ENCODE measurements around the gene TNFAIP3. TPM values are rescaled to one million over a fixed set of nuclear protein-coding genes. Genes with fewer than 3 reads are reported as not detected.

Gene TNFAIP3
- total RNA-seq, 1 donor from 2014 or later = 3.6 TPM

- no peaks in the 10 kb centered on the region for H3K36me3 Mint-ChIP-seq (ENCODE audit: insufficient read depth)
- peaks cover 13% of the 10 kb centered on the region for H3K4me1 Mint-ChIP-seq (ENCODE audit: low read depth)
- H3K27ac Mint-ChIP-seq = no peak overlapping the region
- TF ChIP-seq CTCF (IDR thresholded peaks at IDR 0.05; ENCODE audit: unreplicated experiment) = no peak
- no peaks in the 10 kb centered on the region for H3K9me3 Mint-ChIP-seq (ENCODE audit: low read depth)
- H3K4me3 Mint-ChIP-seq (ENCODE audit: low read depth) = no peak overlapping the region
- no peaks in the 10 kb centered on the region for H3K27me3 Mint-ChIP-seq
- DNase-seq (ENCODE audit: low spot score, unreplicated experiment) = no peak
Measured at GRCh38 chr6:137900815-137901214, 33.8 kb downstream of the TNFAIP3 start.

GRCh38 chr6:137901454-137901853 is 34.4 kb downstream of the TNFAIP3 start:
- Mint-ChIP-seq H3K36me3 (ENCODE audit: insufficient read depth) (no peaks in the 10 kb centered on the region), H3K9me3 (ENCODE audit: low read depth) (no peaks in the 10 kb centered on the region), H3K4me3 (ENCODE audit: low read depth) (no peak overlapping the region), H3K4me1 (ENCODE audit: low read depth) (peaks cover 13% of the 10 kb centered on the region), H3K27ac (peak overlapping the region; percentile 46), H3K27me3 (no peaks in the 10 kb centered on the region)
- DNase-seq (ENCODE audit: low spot score, unreplicated experiment) = no peak
- no peak for TF ChIP-seq CTCF (IDR thresholded peaks at IDR 0.05; ENCODE audit: unreplicated experiment)

- peaks cover 13% of the 10 kb centered on the region for H3K4me1 Mint-ChIP-seq (ENCODE audit: low read depth)
- H3K4me3 Mint-ChIP-seq (ENCODE audit: low read depth) = no peak overlapping the region
- no peak for TF ChIP-seq CTCF (IDR thresholded peaks at IDR 0.05; ENCODE audit: unreplicated experiment)
- H3K27me3 Mint-ChIP-seq = no peaks in the 10 kb centered on the region
- no peak overlapping the region for H3K27ac Mint-ChIP-seq
- no peaks in the 10 kb centered on the region for H3K36me3 Mint-ChIP-seq (ENCODE audit: insufficient read depth)
- no peak for DNase-seq (ENCODE audit: low spot score, unreplicated experiment)
- no peaks in the 10 kb centered on the region for H3K9me3 Mint-ChIP-seq (ENCODE audit: low read depth)
Measured at GRCh38 chr6:137902699-137903098, 35.6 kb downstream of the TNFAIP3 start.

GRCh38 chr6:137903274-137903932 is 36.3 kb downstream of the TNFAIP3 start:
- Mint-ChIP-seq H3K36me3 (ENCODE audit: insufficient read depth) (no peaks in the 10 kb centered on the region), H3K4me3 (ENCODE audit: low read depth) (no peak overlapping the region), H3K27me3 (no peaks in the 10 kb centered on the region), H3K27ac (no peak overlapping the region), H3K9me3 (ENCODE audit: low read depth) (no peaks in the 10 kb centered on the region), H3K4me1 (ENCODE audit: low read depth) (peaks cover 13% of the 10 kb centered on the region)
- DNase-seq (ENCODE audit: low spot score, unreplicated experiment) = no peak
- no peak for TF ChIP-seq CTCF (IDR thresholded peaks at IDR 0.05; ENCODE audit: unreplicated experiment)

DNA sequence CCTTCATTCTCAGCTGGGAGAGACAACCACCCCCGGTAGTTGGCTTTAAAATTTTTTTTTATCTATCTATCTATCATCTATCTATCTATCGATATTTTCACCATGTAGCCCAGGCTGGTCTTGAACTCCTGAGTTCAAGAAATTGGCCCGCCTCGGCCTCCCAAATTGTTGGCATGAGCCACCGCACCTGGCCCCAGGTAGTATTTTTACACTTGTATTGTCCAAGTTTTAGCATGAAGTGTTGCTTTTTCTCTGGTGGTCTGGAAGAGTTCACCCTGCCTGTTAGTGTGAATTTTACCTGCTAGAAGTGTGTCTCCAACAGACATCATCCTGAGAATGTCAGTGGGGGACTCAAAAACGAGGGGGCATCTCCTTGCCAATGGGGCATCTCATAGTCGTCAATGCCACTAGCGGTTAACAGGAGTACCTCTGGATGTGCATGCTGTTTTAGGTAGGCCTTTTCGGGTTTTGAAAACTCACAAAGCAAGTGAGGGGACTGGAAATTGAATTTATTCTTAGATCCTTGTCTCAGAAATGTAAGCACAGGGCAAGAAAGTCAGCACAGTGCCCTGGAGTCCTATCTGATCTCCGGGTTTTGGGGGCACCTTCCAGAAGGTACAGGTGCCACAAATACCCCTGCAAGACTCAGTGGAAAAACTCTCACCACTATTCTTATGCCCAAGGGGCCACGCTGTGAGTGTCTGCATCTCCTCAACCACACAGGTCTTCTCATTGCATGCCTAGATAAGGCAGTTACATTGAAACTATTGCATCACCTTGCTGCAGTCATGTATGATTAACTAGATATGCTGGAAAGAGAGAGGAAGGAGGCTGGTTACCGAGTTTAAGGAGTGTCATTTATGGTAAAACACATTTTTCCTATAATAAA is 37.1 kb downstream of the TNFAIP3 start:
- Mint-ChIP-seq H3K36me3 (ENCODE audit: insufficient read depth) (no peaks in the 10 kb centered on the region), H3K27me3 (peaks cover 2% of the 10 kb centered on the region), H3K27ac (no peak overlapping the region), H3K9me3 (ENCODE audit: low read depth) (no peaks in the 10 kb centered on the region), H3K4me3 (ENCODE audit: low read depth) (no peak overlapping the region), H3K4me1 (ENCODE audit: low read depth) (peaks cover 13% of the 10 kb centered on the region)
- TF ChIP-seq CTCF (IDR thresholded peaks at IDR 0.05; ENCODE audit: unreplicated experiment) = no peak
- no peak for DNase-seq (ENCODE audit: low spot score, unreplicated experiment)
